NCI-H2107 treated with DMSO at 0.1 percent for 48 hours (cell line): ENCODE data around the gene INF2.
"Not testable (repeated sequence)": the region's sequence is repeated elsewhere in the genome, so short reads cannot be mapped to it uniquely, and the experiment has no call there.

ENCODE experiments used
- DNase-seq: peaks from one replicate; lab custom pipeline; 2025; ENCODE audit not compliant: unreplicated experiment; lab: John Stamatoyannopoulos, UW

INF2 gene

GRCh38 chr14:104747876-104748275 lies 58.5 kb downstream of the INF2 start:
- no peak for DNase-seq

- no peak for DNase-seq
Observed at GRCh38 chr14:104749111-104749649, 59.8 kb downstream of the INF2 start.

- DNase-seq, result no peak
Observed at GRCh38 chr14:104750056-104750752, 60.8 kb downstream of the INF2 start.

- DNase-seq, result not testable (repeated sequence)
Observed at GRCh38 chr14:104750753-104751057, 61.3 kb downstream of the INF2 start.

GRCh38 chr14:104751539-104752422 lies 62.4 kb downstream of the INF2 start:
- DNase-seq, result no peak

- no peak for DNase-seq
Observed at GRCh38 chr14:104752423-104752734, 63.0 kb downstream of the INF2 start.

- DNase-seq, result peak; percentile 99
Observed at GRCh38 chr14:104752735-104753527, 63.5 kb downstream of the INF2 start, which contains the start of gene SIVA1. Gene SIVA1, plus strand, starts transcription at chr14:104753147. Its CDS starts 55 bp downstream, at chr14:104753202.

GRCh38 chr14:104753528-104754212 lies 64.3 kb downstream of the INF2 start:
- DNase-seq, result no peak

GRCh38 chr14:104754213-104754851 lies 64.9 kb downstream of the INF2 start:
- no peak for DNase-seq

GRCh38 chr14:104755621-104756020 lies 66.2 kb downstream of the INF2 start:
- no peak for DNase-seq

GRCh38 chr14:104756477-104757237 lies 67.2 kb downstream of the INF2 start:
- DNase-seq, result no peak

- DNase-seq, result no peak
Observed at GRCh38 chr14:104757238-104757585, 67.8 kb downstream of the INF2 start.

- DNase-seq, result no peak
Observed at GRCh38 chr14:104757681-104758392, 68.4 kb downstream of the INF2 start.

GRCh38 chr14:104758981-104759969 lies 69.9 kb downstream of the INF2 start:
- DNase-seq, result no peak

GRCh38 chr14:104765517-104765916 lies 76.1 kb downstream of the INF2 start:
- no peak for DNase-seq

- no peak for DNase-seq
Observed at GRCh38 chr14:104766256-104766862, 76.9 kb downstream of the INF2 start.

GRCh38 chr14:104766863-104767633 lies 77.6 kb downstream of the INF2 start:
- DNase-seq, result no peak
